ENCODE data around the gene TNNI3K. TPM values are rescaled to one million over a fixed set of nuclear protein-coding genes. Genes with fewer than 3 reads are reported as not detected.

TNNI3K gene
- total RNA-seq, 4 donors from 2014 or later, result 0.63 to 4.5 (median 3.6) TPM

GRCh38 chr1:74571493-74571800 lies 336.3 kb downstream of the TNNI3K start:
- Histone ChIP-seq H3K9me3 (no peaks in the 10 kb centered on the region), H3K36me3 (no peaks in the 10 kb centered on the region), H3K27me3 (no peaks in the 10 kb centered on the region), H3K4me1 (no peaks in the 10 kb centered on the region), H3K4me3 (no peak overlapping the region), H3K27ac (replicated peaks in 1 of 4) (no peak overlapping the region)
- no peak for DNase-seq (ENCODE audit: extremely low spot score)
- WGBS, result 53% methylated on average over 8 of the region's 8 CpGs
- intact Hi-C loops (cut with DNase I), result no loop called here
- no peak for TF ChIP-seq POLR2AphosphoS5 (IDR thresholded peaks at IDR 0.05)
- TF ChIP-seq EP300 (IDR thresholded peaks at IDR 0.05), result no peak
- TF ChIP-seq CTCF (IDR thresholded peaks at IDR 0.05), result no peak
- no peak for TF ChIP-seq POLR2A (IDR thresholded peaks at IDR 0.05; ENCODE audit: low read depth)

GRCh38 chr1:74571891-74572290 lies 336.7 kb downstream of the TNNI3K start:
- TF ChIP-seq EP300 (IDR thresholded peaks at IDR 0.05), result no peak
- no peak for TF ChIP-seq POLR2AphosphoS5 (IDR thresholded peaks at IDR 0.05)
- TF ChIP-seq POLR2A (IDR thresholded peaks at IDR 0.05; ENCODE audit: low read depth), result no peak
- TF ChIP-seq CTCF (IDR thresholded peaks at IDR 0.05), result no peak
- H3K27me3 ChIP-seq, result no peaks in the 10 kb centered on the region
- H3K9me3 ChIP-seq, result no peaks in the 10 kb centered on the region
- H3K27ac ChIP-seq (replicated peaks in 1 of 4), result no peak overlapping the region
- no peak for DNase-seq (ENCODE audit: extremely low spot score)
- H3K36me3 ChIP-seq, result no peaks in the 10 kb centered on the region
- 66% methylated on average over 6 of the region's 6 CpGs for WGBS
- no peak overlapping the region for H3K4me3 ChIP-seq
- intact Hi-C loops (cut with DNase I), result no loop called here
- H3K4me1 ChIP-seq, result no peaks in the 10 kb centered on the region

- H3K4me3 ChIP-seq, result no peak overlapping the region
Measured at GRCh38 chr1:74578101-74578500, 342.9 kb downstream of the TNNI3K start.

GRCh38 chr1:74579425-74579824 lies 344.2 kb downstream of the TNNI3K start:
- Histone ChIP-seq H3K4me1 (no peaks in the 10 kb centered on the region), H3K27me3 (no peaks in the 10 kb centered on the region), H3K27ac (replicated peaks in 1 of 4) (no peak overlapping the region), H3K9me3 (no peaks in the 10 kb centered on the region), H3K4me3 (no peak overlapping the region), H3K36me3 (no peaks in the 10 kb centered on the region)
- DNase-seq (ENCODE audit: extremely low spot score), result no peak
- no peak for TF ChIP-seq POLR2AphosphoS5 (IDR thresholded peaks at IDR 0.05)
- no peak for TF ChIP-seq EP300 (IDR thresholded peaks at IDR 0.05)
- no peak for TF ChIP-seq CTCF (IDR thresholded peaks at IDR 0.05)
- TF ChIP-seq POLR2A (IDR thresholded peaks at IDR 0.05; ENCODE audit: low read depth), result no peak
- intact Hi-C loops (cut with DNase I), result no loop called here
- WGBS, result 70% methylated on average over 3 of the region's 3 CpGs

More at GRCh38 chr1:74578101-74578500, 342.9 kb downstream of the TNNI3K start:
- WGBS, result 81% methylated on average over 2 of the region's 2 CpGs
- H3K27me3 ChIP-seq, result no peaks in the 10 kb centered on the region
- no peaks in the 10 kb centered on the region for H3K36me3 ChIP-seq
- intact Hi-C loops (cut with DNase I), result no loop called here
- no peak for DNase-seq (ENCODE audit: extremely low spot score)
- H3K9me3 ChIP-seq, result no peaks in the 10 kb centered on the region
- no peak overlapping the region for H3K27ac ChIP-seq (replicated peaks in 1 of 4)
- H3K4me1 ChIP-seq, result no peaks in the 10 kb centered on the region
- TF ChIP-seq POLR2A (IDR thresholded peaks at IDR 0.05; ENCODE audit: low read depth) (no peak), EP300 (IDR thresholded peaks at IDR 0.05) (no peak), POLR2AphosphoS5 (IDR thresholded peaks at IDR 0.05) (no peak), CTCF (IDR thresholded peaks at IDR 0.05) (no peak)

GRCh38 chr1:74583397-74583796 lies 348.2 kb downstream of the TNNI3K start:
- no peaks in the 10 kb centered on the region for H3K4me1 ChIP-seq
- DNase-seq (ENCODE audit: extremely low spot score), result no peak
- H3K4me3 ChIP-seq, result no peak overlapping the region
- 86% methylated on average over 3 of the region's 3 CpGs for WGBS
- H3K27me3 ChIP-seq, result no peaks in the 10 kb centered on the region
- no peaks in the 10 kb centered on the region for H3K9me3 ChIP-seq
- TF ChIP-seq EP300 (IDR thresholded peaks at IDR 0.05), result no peak
- TF ChIP-seq POLR2AphosphoS5 (IDR thresholded peaks at IDR 0.05), result no peak
- TF ChIP-seq POLR2A (IDR thresholded peaks at IDR 0.05; ENCODE audit: low read depth), result no peak
- TF ChIP-seq CTCF (IDR thresholded peaks at IDR 0.05), result no peak
- H3K36me3 ChIP-seq, result no peaks in the 10 kb centered on the region
- H3K27ac ChIP-seq (replicated peaks in 1 of 4), result no peak overlapping the region
- intact Hi-C loops (cut with DNase I), result no loop called here

All from esophagus muscularis mucosa (tissue), 4 donors.